Subcutaneous abdominal adipose tissue (tissue), 5 donors: Measurements from ENCODE around the gene KDM3A.

Experiments
- H3K27ac ChIP-seq: one replicate; pipeline ENCODE4 v1.7.0; 2013; ENCODE audit warnings: low read depth, mild to moderate bottlenecking, inconsistent platforms, low read length, moderate library complexity
- H3K27me3 ChIP-seq, 5 donors: one replicate each; pipeline ENCODE4 v1.7.0; 2013; ENCODE audit warnings: low read length in 5 of 5, inconsistent platforms in 1 of 5; ENCODE audit not compliant: control insufficient read depth in 5 of 5, insufficient read depth in 4 of 5
- H3K36me3 ChIP-seq, 5 donors: one replicate each; pipeline ENCODE4 v1.7.0; 2013; ENCODE audit warnings: low read length in 5 of 5; ENCODE audit not compliant: control insufficient read depth in 5 of 5, insufficient read depth in 5 of 5
- H3K4me1 ChIP-seq, 5 donors: one replicate each; pipeline ENCODE4 v1.7.0; 2013; ENCODE audit warnings: low read length in 5 of 5, mild to moderate bottlenecking in 3 of 5, moderate library complexity in 1 of 5; ENCODE audit not compliant: control insufficient read depth in 5 of 5, insufficient read depth in 5 of 5
- H3K4me3 ChIP-seq, 5 donors: one replicate each; pipeline ENCODE4 v1.7.0; 2013; ENCODE audit warnings: low read length in 5 of 5, low read depth in 1 of 5
- H3K9ac ChIP-seq, 5 donors: one replicate each; pipeline ENCODE4 v1.7.0; 2013; ENCODE audit warnings: low read length in 5 of 5, mild to moderate bottlenecking in 4 of 5, moderate library complexity in 3 of 5
- H3K9me3 ChIP-seq, 5 donors: one replicate each; pipeline ENCODE4 v1.7.0; 2013; ENCODE audit warnings: low read length in 5 of 5; ENCODE audit not compliant: control insufficient read depth in 5 of 5
- donor health status: healthy.
- donor health status: healthy.
- donor health status: healthy.
- donor health status: healthy.
- donor health status: healthy.

KDM3A gene

DNA sequence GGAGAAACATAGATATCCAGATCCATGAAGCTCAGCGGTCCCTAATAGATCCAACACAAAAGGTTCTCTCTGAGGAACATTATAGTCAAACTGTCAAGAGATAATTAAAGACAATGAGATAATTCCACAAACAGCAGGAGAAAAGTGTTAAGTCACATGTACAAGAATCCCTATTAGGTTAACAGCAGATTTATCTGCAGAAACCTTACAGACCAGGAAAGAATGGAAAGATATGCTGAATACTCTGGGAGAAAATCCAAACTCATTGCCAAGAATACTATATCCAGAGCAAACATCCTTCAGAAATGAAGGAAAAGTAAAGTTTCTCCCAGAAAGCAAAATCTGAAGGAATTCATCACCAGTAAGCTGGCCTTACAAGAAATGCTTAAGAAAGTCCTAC is 10.8 kb upstream of the KDM3A start:
- H3K27me3 ChIP-seq = peaks cover 0 to 3% (median 0%) of the 10 kb centered on the region in 5 donors
- H3K9ac ChIP-seq = no peak overlapping the region
- no peaks in the 10 kb centered on the region for H3K4me1 ChIP-seq
- H3K9me3 ChIP-seq = peaks cover 0 to 10% (median 4%) of the 10 kb centered on the region in 5 donors
- H3K27ac ChIP-seq = no peak overlapping the region
- no peak overlapping the region for H3K4me3 ChIP-seq
- H3K36me3 ChIP-seq = no peaks in the 10 kb centered on the region

DNA sequence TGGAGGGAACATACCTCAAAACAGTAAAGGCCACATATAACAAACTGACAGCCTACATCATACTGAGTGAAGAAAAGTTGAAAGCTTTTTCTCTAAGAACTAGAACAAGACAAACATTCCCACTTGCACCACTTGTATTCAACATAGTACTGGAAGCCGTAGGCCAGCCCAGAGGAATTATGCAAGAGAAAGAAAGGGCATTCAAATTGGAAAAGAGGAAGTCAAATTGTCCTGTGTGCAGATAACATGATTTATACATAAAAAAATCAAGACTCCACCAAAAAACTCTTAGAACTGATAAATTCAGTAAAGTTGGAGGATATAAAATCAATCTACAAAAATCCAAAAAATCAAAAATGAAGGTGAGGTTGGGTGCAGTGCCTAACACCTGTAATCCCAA is 8.0 kb upstream of the KDM3A start:
- Histone ChIP-seq H3K9ac (no peak overlapping the region), H3K9me3 (peaks cover under 1 to 22% (median 13%) of the 10 kb centered on the region in 5 donors), H3K27ac (no peak overlapping the region), H3K36me3 (no peaks in the 10 kb centered on the region), H3K4me1 (no peaks in the 10 kb centered on the region), H3K27me3 (peaks cover 0 to 3% (median 0%) of the 10 kb centered on the region in 5 donors), H3K4me3 (no peak overlapping the region)

DNA sequence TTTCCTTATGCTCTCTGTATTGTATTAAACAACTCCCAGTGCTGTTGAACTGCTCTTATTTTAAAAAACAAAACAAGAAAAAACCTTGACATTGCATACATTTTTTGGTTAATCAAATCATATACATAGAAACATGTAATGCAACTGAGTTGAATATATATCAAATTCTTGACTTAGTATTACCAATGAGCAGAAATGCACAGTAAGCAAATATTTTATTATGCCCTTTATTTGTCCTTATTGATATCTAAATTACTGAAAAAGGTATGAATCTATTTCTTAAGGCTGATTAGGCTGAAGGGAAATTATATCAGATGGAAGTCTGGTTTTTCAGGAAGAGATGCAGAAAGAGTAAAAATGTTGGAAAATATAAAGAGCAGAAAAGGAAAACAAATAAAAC is 6.9 kb upstream of the KDM3A start:
- Histone ChIP-seq H3K9ac (no peak overlapping the region), H3K4me3 (no peak overlapping the region), H3K27me3 (no peaks in the 10 kb centered on the region), H3K9me3 (peaks cover 5 to 26% (median 15%) of the 10 kb centered on the region in 5 donors), H3K27ac (no peak overlapping the region), H3K36me3 (no peaks in the 10 kb centered on the region), H3K4me1 (no peaks in the 10 kb centered on the region)

- no peaks in the 10 kb centered on the region for H3K27me3 ChIP-seq
- H3K9me3 ChIP-seq = peaks cover 14 to 31% (median 22%) of the 10 kb centered on the region in 5 donors
- H3K4me1 ChIP-seq = peaks cover 0 to under 1% (median 0%) of the 10 kb centered on the region in 5 donors
- H3K36me3 ChIP-seq = no peaks in the 10 kb centered on the region
- H3K27ac ChIP-seq = no peak overlapping the region
- H3K4me3 ChIP-seq = no peak overlapping the region
- H3K9ac ChIP-seq = no peak overlapping the region
Observed at GRCh38 chr2:86435531-86435930, 5.6 kb upstream of the KDM3A start.

DNA sequence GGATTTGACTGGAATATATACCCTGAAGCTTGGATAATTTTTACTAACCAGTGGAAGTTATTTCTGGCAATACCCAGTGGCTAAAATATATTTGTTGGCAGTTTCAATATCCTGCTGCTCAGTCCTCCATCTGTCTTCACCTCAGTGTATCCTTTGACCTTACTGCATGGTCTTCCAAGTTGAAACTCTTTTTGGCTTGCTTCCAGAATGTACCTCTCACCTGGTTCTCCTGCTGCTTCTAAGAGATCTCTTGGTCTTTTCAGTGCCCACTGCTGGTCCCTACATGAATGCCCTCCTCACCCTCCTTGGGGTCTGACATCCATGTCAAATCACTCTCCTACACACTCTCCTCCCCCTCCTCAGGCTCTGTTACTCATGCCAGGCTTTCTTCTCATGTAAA is 4.8 kb upstream of the KDM3A start:
- Histone ChIP-seq H3K9me3 (peaks cover 14 to 33% (median 20%) of the 10 kb centered on the region in 5 donors), H3K27ac (no peak overlapping the region), H3K4me3 (no peak overlapping the region), H3K36me3 (no peaks in the 10 kb centered on the region), H3K27me3 (no peaks in the 10 kb centered on the region), H3K4me1 (peaks cover 0 to 4% (median 0%) of the 10 kb centered on the region in 5 donors), H3K9ac (no peak overlapping the region)

DNA sequence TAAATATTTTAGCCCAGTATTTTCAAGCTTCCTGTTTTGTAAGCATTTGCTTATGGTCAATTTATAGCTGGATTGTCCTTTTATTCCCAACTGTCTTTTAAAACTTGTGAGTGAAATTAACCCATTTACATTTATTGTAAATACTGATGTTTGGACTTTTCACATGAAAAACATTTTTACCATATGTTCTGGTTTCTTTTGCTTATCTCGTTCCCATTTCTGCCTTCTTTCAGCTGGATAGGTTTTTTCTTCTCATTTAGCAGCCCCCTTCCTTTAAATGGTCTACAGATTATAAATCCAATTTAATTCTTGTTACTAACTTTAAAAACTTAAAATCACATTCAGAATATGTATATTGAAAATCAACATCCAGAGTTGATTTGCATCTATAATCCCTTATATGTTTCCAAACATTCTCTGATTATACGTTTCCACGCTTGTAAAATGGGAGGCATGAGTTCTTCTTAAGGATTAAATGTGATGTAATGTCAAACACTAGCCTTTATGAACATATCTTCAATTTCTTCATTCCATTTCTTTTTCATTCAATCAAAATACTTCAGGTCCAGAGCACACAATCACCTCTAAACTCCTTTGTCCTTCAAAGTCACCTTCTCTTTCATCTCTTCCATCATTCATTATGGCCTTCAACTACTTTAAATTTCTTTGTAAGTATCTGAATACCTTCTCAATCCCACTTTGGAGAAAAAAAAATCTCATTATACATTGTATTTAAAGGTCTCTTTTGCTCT is 1.1 kb upstream of the KDM3A start:
- H3K36me3 ChIP-seq = peaks cover 0 to 8% (median 0%) of the 10 kb centered on the region in 5 donors
- H3K27ac ChIP-seq = peak overlapping the region; percentile 89
- H3K9me3 ChIP-seq = peaks cover 14 to 33% (median 20%) of the 10 kb centered on the region in 5 donors
- H3K27me3 ChIP-seq = no peaks in the 10 kb centered on the region
- peaks cover 9 to 27% (median 26%) of the 10 kb centered on the region in 5 donors for H3K4me1 ChIP-seq
- H3K9ac ChIP-seq = peak overlapping the region in 1 of 5 donors; percentile 48
- H3K4me3 ChIP-seq = peak overlapping the region in 4 of 5 donors; percentile 48 to 93 (median 78)

DNA sequence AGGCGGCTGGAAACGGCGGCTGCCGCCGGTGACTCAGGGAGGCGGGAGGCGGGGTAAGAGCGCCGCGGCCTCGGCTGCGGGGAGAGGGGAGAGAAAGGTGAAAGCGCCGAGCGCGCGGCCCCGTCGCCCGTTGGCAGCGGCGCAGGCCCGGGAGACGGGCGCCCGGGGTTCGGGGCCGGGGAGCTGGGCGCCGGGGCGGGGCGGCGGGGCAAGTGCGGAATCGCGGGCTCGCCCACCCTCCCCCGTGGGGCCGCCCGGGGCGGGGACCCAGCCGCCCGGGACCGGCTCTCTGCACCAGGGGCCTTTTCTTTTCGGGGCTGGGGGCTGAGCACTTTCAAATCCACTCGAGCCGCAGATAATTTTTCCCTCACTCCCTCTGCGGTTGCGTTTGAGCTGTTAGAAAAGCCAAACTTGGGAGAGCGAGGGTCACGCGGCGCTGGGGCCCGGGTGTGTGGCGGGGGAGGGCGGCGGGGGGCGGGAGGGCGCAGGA is 266 bp downstream of the KDM3A start:
- Histone ChIP-seq H3K9me3 (peaks cover 14 to 33% (median 18%) of the 10 kb centered on the region in 5 donors), H3K9ac (peak overlapping the region in 4 of 5 donors; percentile 27 to 64 (median 55))

GRCh38 chr2:86441882-86442641 is 891 bp downstream of the KDM3A start:
- Histone ChIP-seq H3K9me3 (peaks cover 13 to 31% (median 14%) of the 10 kb centered on the region in 5 donors), H3K4me3 (peak overlapping the region; percentile 71 to 98 (median 93)), H3K9ac (peak overlapping the region; percentile 1 to 88 (median 76)), H3K36me3 (peaks cover 0 to 8% (median 0%) of the 10 kb centered on the region in 5 donors), H3K27ac (peak overlapping the region; percentile 89), H3K4me1 (peaks cover 9 to 33% (median 29%) of the 10 kb centered on the region in 5 donors), H3K27me3 (no peaks in the 10 kb centered on the region)

More for the DNA sequence above, 266 bp downstream of the KDM3A start:
- Histone ChIP-seq H3K27ac (peak overlapping the region; percentile 89), H3K4me1 (peaks cover 9 to 33% (median 29%) of the 10 kb centered on the region in 5 donors), H3K4me3 (peak overlapping the region; percentile 55 to 93 (median 71)), H3K36me3 (peaks cover 0 to 8% (median 0%) of the 10 kb centered on the region in 5 donors), H3K27me3 (no peaks in the 10 kb centered on the region)

GRCh38 chr2:86442642-86443005 is 1.5 kb downstream of the KDM3A start:
- Histone ChIP-seq H3K27me3 (no peaks in the 10 kb centered on the region), H3K9me3 (peaks cover 9 to 28% (median 14%) of the 10 kb centered on the region in 5 donors), H3K36me3 (peaks cover 0 to 8% (median 1%) of the 10 kb centered on the region in 5 donors), H3K9ac (peak overlapping the region in 3 of 5 donors; percentile 62 to 88 (median 85)), H3K4me3 (peak overlapping the region; percentile 71 to 98 (median 93)), H3K4me1 (peaks cover 9 to 33% (median 29%) of the 10 kb centered on the region in 5 donors), H3K27ac (peak overlapping the region; percentile 89)
